ENCODE measurements around the gene TOMM5.
"Not testable (repeated sequence)": the region's sequence is repeated elsewhere in the genome, so short reads cannot be mapped to it uniquely, and the experiment has no call there.

Gene TOMM5

GRCh38 chr9:37609735-37610397 is 17.5 kb upstream of the TOMM5 start:
- DNase-seq = no peak

- no peak for DNase-seq
Measured at GRCh38 chr9:37608250-37608649, 15.9 kb upstream of the TOMM5 start.

- DNase-seq = no peak
Measured at GRCh38 chr9:37604296-37604695, 11.9 kb upstream of the TOMM5 start.

GRCh38 chr9:37602817-37603216 is 10.4 kb upstream of the TOMM5 start:
- DNase-seq = no peak

- DNase-seq = not testable (repeated sequence)
Measured at GRCh38 chr9:37602061-37602460, 9.7 kb upstream of the TOMM5 start.

GRCh38 chr9:37596504-37596903 is 4.1 kb upstream of the TOMM5 start:
- no peak for DNase-seq

GRCh38 chr9:37593883-37594448 is 1.6 kb upstream of the TOMM5 start:
- DNase-seq = no peak

GRCh38 chr9:37587521-37587920 is 4.9 kb downstream of the TOMM5 start:
- DNase-seq = no peak

GRCh38 chr9:37583522-37584121 is 8.8 kb downstream of the TOMM5 start:
- DNase-seq = no peak

- DNase-seq = peak; percentile 39
Measured at GRCh38 chr9:37582548-37583157, 9.7 kb downstream of the TOMM5 start.

- DNase-seq = peak; percentile 78
Measured at GRCh38 chr9:37575921-37576721, 16.3 kb downstream of the TOMM5 start, which contains the start of gene FBXO10. Gene FBXO10 (minus strand): TSS chr9:37576380. CDS start chr9:37541768, 34,612 bp downstream.

- no peak for DNase-seq
Measured at GRCh38 chr9:37575511-37575914, 16.9 kb downstream of the TOMM5 start.

- DNase-seq = no peak
Measured at GRCh38 chr9:37575001-37575400, 17.4 kb downstream of the TOMM5 start.

GRCh38 chr9:37574241-37574721 is 18.1 kb downstream of the TOMM5 start:
- no peak for DNase-seq

GRCh38 chr9:37571282-37571681 is 21.1 kb downstream of the TOMM5 start:
- DNase-seq = no peak

- DNase-seq = no peak
Measured at GRCh38 chr9:37566716-37567115, 25.7 kb downstream of the TOMM5 start.

- no peak for DNase-seq
Measured at GRCh38 chr9:37565661-37566618, 26.5 kb downstream of the TOMM5 start.

GRCh38 chr9:37564916-37565315 is 27.5 kb downstream of the TOMM5 start:
- DNase-seq = no peak

GRCh38 chr9:37563806-37564513 is 28.4 kb downstream of the TOMM5 start:
- DNase-seq = no peak

GRCh38 chr9:37562826-37563225 is 29.6 kb downstream of the TOMM5 start:
- no peak for DNase-seq

- DNase-seq = no peak
Measured at GRCh38 chr9:37561682-37562081, 30.7 kb downstream of the TOMM5 start.
